Measurements from ENCODE around the gene DIPK1A. TPM values are rescaled to one million over a fixed set of nuclear protein-coding genes. Genes with fewer than 3 reads are reported as not detected.

The DIPK1A gene
- total RNA-seq, 1 donor from 2014 or later = 4.6 TPM

- intact Hi-C loops (cut with DNase I) = no loop called here
- no peak overlapping the region for H3K27ac ChIP-seq
- H3K9me3 ChIP-seq = no peaks in the 10 kb centered on the region
- H3K27me3 ChIP-seq = no peaks in the 10 kb centered on the region
- peaks cover 8% of the 10 kb centered on the region for H3K4me1 ChIP-seq
- TF ChIP-seq, protein P1, sequence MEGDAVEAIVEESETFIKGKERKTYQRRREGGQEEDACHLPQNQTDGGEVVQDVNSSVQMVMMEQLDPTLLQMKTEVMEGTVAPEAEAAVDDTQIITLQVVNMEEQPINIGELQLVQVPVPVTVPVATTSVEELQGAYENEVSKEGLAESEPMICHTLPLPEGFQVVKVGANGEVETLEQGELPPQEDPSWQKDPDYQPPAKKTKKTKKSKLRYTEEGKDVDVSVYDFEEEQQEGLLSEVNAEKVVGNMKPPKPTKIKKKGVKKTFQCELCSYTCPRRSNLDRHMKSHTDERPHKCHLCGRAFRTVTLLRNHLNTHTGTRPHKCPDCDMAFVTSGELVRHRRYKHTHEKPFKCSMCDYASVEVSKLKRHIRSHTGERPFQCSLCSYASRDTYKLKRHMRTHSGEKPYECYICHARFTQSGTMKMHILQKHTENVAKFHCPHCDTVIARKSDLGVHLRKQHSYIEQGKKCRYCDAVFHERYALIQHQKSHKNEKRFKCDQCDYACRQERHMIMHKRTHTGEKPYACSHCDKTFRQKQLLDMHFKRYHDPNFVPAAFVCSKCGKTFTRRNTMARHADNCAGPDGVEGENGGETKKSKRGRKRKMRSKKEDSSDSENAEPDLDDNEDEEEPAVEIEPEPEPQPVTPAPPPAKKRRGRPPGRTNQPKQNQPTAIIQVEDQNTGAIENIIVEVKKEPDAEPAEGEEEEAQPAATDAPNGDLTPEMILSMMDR (IDR thresholded peaks at IDR 0.05) = no peak
- no peak overlapping the region for H3K4me3 ChIP-seq
- peaks cover 88% of the 10 kb centered on the region for H3K36me3 ChIP-seq
- ATAC-seq (no peak), DNase-seq (no peak)
These were observed 120.7 kb downstream of the DIPK1A start for GRCh38 chr1:92840600-92840999.

DNA sequence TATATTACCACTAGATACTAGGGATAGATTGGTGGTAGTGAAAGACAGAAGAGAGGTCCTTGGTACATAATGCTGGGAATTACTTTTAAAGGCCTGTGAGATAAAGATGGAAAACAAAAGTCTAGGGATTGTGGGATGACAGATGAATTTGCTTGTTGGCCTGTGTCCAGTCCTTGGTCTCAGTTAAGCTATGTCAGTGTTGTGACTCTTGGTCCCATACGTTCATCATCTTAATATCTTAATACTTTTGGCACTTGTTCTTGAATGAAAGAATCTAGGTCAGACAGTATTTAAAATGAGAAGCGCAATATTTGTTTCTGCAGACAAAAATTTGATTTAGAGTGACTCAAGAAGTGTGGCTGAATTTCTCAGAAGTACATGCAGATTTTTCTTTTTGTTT, 121.8 kb downstream of the DIPK1A start:
- no peaks in the 10 kb centered on the region for H3K9me3 ChIP-seq
- DNase-seq (no peak), ATAC-seq (no peak)
- peaks cover 19% of the 10 kb centered on the region for H3K4me1 ChIP-seq
- H3K4me3 ChIP-seq = no peak overlapping the region
- intact Hi-C loops (cut with DNase I) = no loop called here
- H3K27ac ChIP-seq = no peak overlapping the region
- peaks cover 99% of the 10 kb centered on the region for H3K36me3 ChIP-seq
- no peaks in the 10 kb centered on the region for H3K27me3 ChIP-seq
- TF ChIP-seq, protein P1 (IDR thresholded peaks at IDR 0.05) = no peak

DNA sequence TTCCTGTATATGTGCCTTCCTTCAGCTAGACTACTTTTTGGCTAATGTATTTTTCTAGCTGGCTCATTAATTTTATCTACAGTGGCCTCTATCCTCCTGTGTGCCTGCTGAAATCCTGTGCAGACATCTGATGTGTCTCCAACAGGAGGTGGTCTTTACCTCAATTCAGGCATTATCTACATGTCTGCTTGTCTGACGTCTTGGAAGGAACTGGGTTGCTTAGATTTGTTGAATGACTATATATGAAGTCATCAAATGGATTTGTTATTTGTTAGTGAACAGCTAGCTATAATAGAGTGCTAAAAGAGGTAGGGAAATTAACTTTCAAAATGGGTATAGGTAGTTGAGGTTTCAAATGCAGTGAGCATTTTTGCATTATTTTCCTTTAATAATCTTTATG, 122.7 kb downstream of the DIPK1A start:
- ATAC-seq (no peak), DNase-seq (no peak)
- H3K36me3 ChIP-seq = peaks cover 98% of the 10 kb centered on the region
- TF ChIP-seq, protein P1 (IDR thresholded peaks at IDR 0.05) = no peak
- no peaks in the 10 kb centered on the region for H3K27me3 ChIP-seq
- no peaks in the 10 kb centered on the region for H3K9me3 ChIP-seq
- intact Hi-C loops (cut with DNase I) = no loop called here
- peaks cover 28% of the 10 kb centered on the region for H3K4me1 ChIP-seq
- H3K27ac ChIP-seq = no peak overlapping the region
- H3K4me3 ChIP-seq = no peak overlapping the region

DNA sequence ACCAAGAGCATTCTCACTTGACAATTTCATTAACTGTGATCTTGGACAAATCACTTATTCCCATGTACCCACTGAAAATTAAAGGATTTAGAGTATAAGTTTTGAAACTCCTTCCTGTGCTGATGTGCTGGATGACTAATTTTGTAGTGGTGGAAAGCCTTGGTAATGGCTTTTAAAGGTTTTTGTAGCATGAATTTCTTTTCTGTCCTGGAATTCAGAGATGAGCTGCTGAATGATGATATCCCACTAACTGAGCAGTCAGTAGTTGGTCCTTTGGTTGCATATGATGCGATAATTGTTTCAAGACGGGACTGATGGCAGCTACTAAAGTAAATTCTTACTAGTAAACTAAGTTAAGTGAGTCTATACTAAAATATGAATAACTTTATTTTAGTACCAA, 124.2 kb downstream of the DIPK1A start:
- no peak overlapping the region for H3K4me3 ChIP-seq
- H3K9me3 ChIP-seq = no peaks in the 10 kb centered on the region
- no peaks in the 10 kb centered on the region for H3K27me3 ChIP-seq
- TF ChIP-seq, protein P1 (IDR thresholded peaks at IDR 0.05) = no peak
- intact Hi-C loops (cut with DNase I) = no loop called here
- H3K36me3 ChIP-seq = peaks cover 86% of the 10 kb centered on the region
- no peak for DNase-seq
- ATAC-seq = no peak
- no peak overlapping the region for H3K27ac ChIP-seq
- H3K4me1 ChIP-seq = peaks cover 36% of the 10 kb centered on the region

- DNase-seq (no peak), ATAC-seq (no peak)
- intact Hi-C loops (cut with DNase I) = no loop called here
- TF ChIP-seq, protein P1 (IDR thresholded peaks at IDR 0.05) = no peak
- Histone ChIP-seq H3K4me3 (no peak overlapping the region), H3K9me3 (no peaks in the 10 kb centered on the region), H3K27ac (no peak overlapping the region), H3K27me3 (no peaks in the 10 kb centered on the region), H3K4me1 (peaks cover 36% of the 10 kb centered on the region), H3K36me3 (peaks cover 62% of the 10 kb centered on the region)
These were observed 126.6 kb downstream of the DIPK1A start for GRCh38 chr1:92834617-92835016.

- Histone ChIP-seq H3K4me3 (peak overlapping the region; percentile 91), H3K36me3 (peaks cover 54% of the 10 kb centered on the region), H3K27me3 (no peaks in the 10 kb centered on the region), H3K9me3 (no peaks in the 10 kb centered on the region), H3K4me1 (peaks cover 36% of the 10 kb centered on the region), H3K27ac (peak overlapping the region; percentile 93)
- TF ChIP-seq, protein P1 (IDR thresholded peaks at IDR 0.05) = no peak
- intact Hi-C loops (cut with DNase I) = no loop called here
- DNase-seq (no peak), ATAC-seq (no peak)
These were observed 127.4 kb downstream of the DIPK1A start for GRCh38 chr1:92833840-92834239.
